GM19025 (cell line): Measurements from ENCODE around the gene UBE3B.

Experiments used
- ATAC-seq: cut with Tn5 transposase; IDR thresholded peaks from one replicate; pipeline ENCODE4 v1.9.1; 2021; ENCODE audit warnings: mild to moderate bottlenecking, low read depth, moderate library complexity; ENCODE audit not compliant: unreplicated experiment

The UBE3B gene

GRCh38 chr12:109493938-109494337 lies 16.5 kb downstream of the UBE3B start:
- ATAC-seq: no peak

- ATAC-seq: no peak
Measured at GRCh38 chr12:109494348-109494881, 17.0 kb downstream of the UBE3B start.

- ATAC-seq: no peak
Measured at GRCh38 chr12:109495012-109495411, 17.6 kb downstream of the UBE3B start.

GRCh38 chr12:109496306-109496705 lies 18.9 kb downstream of the UBE3B start:
- ATAC-seq: no peak

GRCh38 chr12:109497675-109498074 lies 20.2 kb downstream of the UBE3B start:
- ATAC-seq: no peak

GRCh38 chr12:109500406-109501185 lies 23.2 kb downstream of the UBE3B start:
- no peak for ATAC-seq

GRCh38 chr12:109501299-109501698 lies 23.9 kb downstream of the UBE3B start:
- ATAC-seq: no peak

- no peak for ATAC-seq
Measured at GRCh38 chr12:109502332-109502731, 24.9 kb downstream of the UBE3B start.

- ATAC-seq: no peak
Measured at GRCh38 chr12:109503611-109504010, 26.2 kb downstream of the UBE3B start.

GRCh38 chr12:109504068-109504467 lies 26.6 kb downstream of the UBE3B start:
- no peak for ATAC-seq

GRCh38 chr12:109510196-109510595 lies 32.8 kb downstream of the UBE3B start:
- no peak for ATAC-seq

GRCh38 chr12:109512608-109513007 lies 35.2 kb downstream of the UBE3B start:
- ATAC-seq: no peak

- ATAC-seq: no peak
Measured at GRCh38 chr12:109513051-109513450, 35.6 kb downstream of the UBE3B start.

- no peak for ATAC-seq
Measured at GRCh38 chr12:109513977-109514376, 36.5 kb downstream of the UBE3B start.

GRCh38 chr12:109517619-109518018 lies 40.2 kb downstream of the UBE3B start:
- no peak for ATAC-seq

GRCh38 chr12:109518820-109519665 lies 41.6 kb downstream of the UBE3B start:
- no peak for ATAC-seq

- no peak for ATAC-seq
Measured at GRCh38 chr12:109519787-109520186, 42.4 kb downstream of the UBE3B start.

GRCh38 chr12:109521831-109522230 lies 44.4 kb downstream of the UBE3B start:
- no peak for ATAC-seq

GRCh38 chr12:109523071-109523470 lies 45.6 kb downstream of the UBE3B start:
- no peak for ATAC-seq

- ATAC-seq: no peak
Measured at GRCh38 chr12:109523504-109523903, 46.1 kb downstream of the UBE3B start.

GRCh38 chr12:109524466-109525278 lies 47.2 kb downstream of the UBE3B start:
- no peak for ATAC-seq
